Measurements from ENCODE around the gene C19orf18.

C19orf18 gene

GRCh38 chr19:57947419-57948134 lies 26.8 kb downstream of the C19orf18 start, which contains the start of gene ZNF256:
ZNF256 (minus strand) TSS chr19:57947706; CDS start chr19:57947474, 232 bp downstream.
- peak within 1 kb of the TSS; percentile 88 for H3K27ac ChIP-seq
- peak; percentile 84 for TF ChIP-seq CTCF (conservative IDR thresholded peaks at IDR 0.05)

- TF ChIP-seq CTCF (conservative IDR thresholded peaks at IDR 0.05) = no peak
- peak overlapping the region; percentile 88 for H3K27ac ChIP-seq
Measured at GRCh38 chr19:57947088-57947418, 27.3 kb downstream of the C19orf18 start.

GRCh38 chr19:57946316-57946715 lies 28.0 kb downstream of the C19orf18 start:
- no peak for TF ChIP-seq CTCF (conservative IDR thresholded peaks at IDR 0.05)

GRCh38 chr19:57941593-57941992 lies 32.7 kb downstream of the C19orf18 start:
- TF ChIP-seq CTCF (conservative IDR thresholded peaks at IDR 0.05) = no peak
- H3K27ac ChIP-seq = no peak overlapping the region

More at GRCh38 chr19:57946316-57946715, 28.0 kb downstream of the C19orf18 start:
- H3K27ac ChIP-seq = peak overlapping the region; percentile 88; the same call in 1 of the 2 replicates

GRCh38 chr19:57935731-57936130 lies 38.6 kb downstream of the C19orf18 start:
- TF ChIP-seq CTCF (conservative IDR thresholded peaks at IDR 0.05) = no peak
- peak overlapping the region; percentile 89; the same call in 1 of the 2 replicates for H3K27ac ChIP-seq

- TF ChIP-seq CTCF (conservative IDR thresholded peaks at IDR 0.05) = no peak
- peak within 1 kb of the TSS; percentile 89 for H3K27ac ChIP-seq
Measured at GRCh38 chr19:57934820-57935665, 39.3 kb downstream of the C19orf18 start, which contains the start of gene ZNF418. ZNF418 (minus strand) TSS chr19:57935402; CDS start chr19:57933822, 1,580 bp downstream.

- TF ChIP-seq CTCF (conservative IDR thresholded peaks at IDR 0.05) = no peak
- H3K27ac ChIP-seq = no peak overlapping the region
Measured at GRCh38 chr19:57927587-57927986, 46.7 kb downstream of the C19orf18 start.
